ENCODE measurements around the gene CLTRN. TPM values are rescaled to one million over a fixed set of nuclear protein-coding genes. Genes with fewer than 3 reads are reported as not detected.
"Not testable (repeated sequence)": the region's sequence is repeated elsewhere in the genome, so short reads cannot be mapped to it uniquely, and the experiment has no call there.

The CLTRN gene, protein sequence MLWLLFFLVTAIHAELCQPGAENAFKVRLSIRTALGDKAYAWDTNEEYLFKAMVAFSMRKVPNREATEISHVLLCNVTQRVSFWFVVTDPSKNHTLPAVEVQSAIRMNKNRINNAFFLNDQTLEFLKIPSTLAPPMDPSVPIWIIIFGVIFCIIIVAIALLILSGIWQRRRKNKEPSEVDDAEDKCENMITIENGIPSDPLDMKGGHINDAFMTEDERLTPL
- 5.1 TPM for total RNA-seq

DNA sequence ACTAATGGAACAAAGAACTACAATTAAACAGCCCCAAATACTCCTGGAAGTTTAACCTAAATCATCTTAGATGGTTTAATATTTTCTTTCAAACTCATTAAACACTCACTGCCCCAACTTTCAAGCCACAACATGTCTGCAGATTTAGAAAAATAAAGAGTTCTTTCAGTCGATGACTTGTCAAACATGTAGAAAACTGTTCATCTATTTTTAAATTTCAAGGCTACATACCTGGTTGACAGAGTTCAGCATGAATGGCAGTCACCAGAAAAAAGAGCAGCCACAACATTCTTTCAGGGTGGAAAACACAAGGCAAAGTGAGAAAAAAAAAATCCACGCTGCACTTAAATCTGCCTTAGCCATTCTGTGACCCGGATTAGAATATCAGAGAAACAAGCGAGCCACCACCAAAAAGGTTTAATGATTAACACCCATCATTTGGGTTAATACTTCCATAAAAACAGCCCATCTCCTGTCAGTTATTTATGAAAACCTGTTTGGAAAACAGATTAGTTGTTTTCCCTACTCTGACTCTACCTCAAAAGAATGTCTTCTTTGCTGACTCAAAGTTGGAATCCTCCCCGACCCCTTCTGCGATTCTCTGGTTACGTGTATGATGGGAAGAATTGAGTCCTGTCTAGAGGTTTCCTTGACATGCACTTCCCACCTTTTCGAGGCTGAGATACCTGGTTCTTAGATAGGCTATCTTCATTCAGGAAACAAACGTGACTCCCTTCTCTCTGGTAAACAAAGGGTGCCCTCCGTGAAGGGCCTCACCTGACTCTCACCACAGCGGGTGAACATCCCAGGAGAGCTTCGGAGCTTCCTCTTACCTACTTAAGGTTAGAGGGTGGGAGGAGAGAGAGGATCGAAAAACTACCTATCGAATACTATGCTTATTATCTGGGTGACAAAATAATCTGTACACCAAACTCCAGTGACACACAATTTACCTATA lies at the start of gene CLTRN:
Gene CLTRN (minus strand): TSS at position 319 of the 958 bp plus-strand sequence. CDS start 30 bp downstream, at position 289.
- no peak for DNase-seq (ENCODE audit: low spot score)

DNA sequence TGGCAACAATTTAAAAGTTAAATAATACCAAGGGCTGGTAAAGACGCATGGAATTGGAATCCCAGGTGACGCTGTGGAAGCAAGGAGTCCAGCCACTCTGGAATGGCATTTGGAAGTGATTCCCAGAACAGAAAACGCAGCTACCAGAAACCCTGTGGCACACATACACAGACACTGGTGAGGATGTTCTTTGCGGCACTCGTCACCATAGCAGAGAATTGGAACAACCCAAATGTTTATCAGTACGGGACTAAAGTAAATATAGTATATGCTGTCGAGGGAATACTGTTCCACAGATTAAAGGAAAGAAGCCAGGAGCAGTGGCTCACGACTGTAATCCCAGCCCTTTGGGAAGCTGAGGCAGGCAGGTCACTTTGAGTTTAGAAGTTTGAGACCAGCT lies 39.7 kb upstream of the CLTRN start:
- DNase-seq (ENCODE audit: low spot score), result not testable (repeated sequence)

DNA sequence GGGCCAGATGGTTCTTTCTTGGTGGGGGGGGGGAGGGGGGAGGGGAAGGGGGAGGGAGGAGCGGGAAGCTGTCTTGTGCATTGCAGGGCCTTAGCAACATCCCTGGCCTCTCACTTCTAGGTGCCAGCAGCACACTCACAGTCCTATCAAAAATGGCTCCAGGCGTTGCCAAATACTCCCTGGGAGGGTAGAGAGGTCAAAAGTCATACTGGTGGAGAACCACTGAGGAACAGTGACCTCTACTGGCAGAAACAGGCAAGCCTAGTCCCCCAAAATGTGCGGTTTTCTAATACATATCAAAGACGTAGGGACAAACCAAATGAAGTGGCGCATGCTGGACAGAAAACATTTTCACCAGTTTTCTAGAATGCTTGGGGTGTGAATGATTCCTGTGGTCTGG lies 39.2 kb upstream of the CLTRN start:
- DNase-seq (ENCODE audit: low spot score), result not testable (repeated sequence)

GRCh38 chrX:15702488-15703371 lies 38.1 kb upstream of the CLTRN start:
- DNase-seq (ENCODE audit: low spot score), result no peak

DNA sequence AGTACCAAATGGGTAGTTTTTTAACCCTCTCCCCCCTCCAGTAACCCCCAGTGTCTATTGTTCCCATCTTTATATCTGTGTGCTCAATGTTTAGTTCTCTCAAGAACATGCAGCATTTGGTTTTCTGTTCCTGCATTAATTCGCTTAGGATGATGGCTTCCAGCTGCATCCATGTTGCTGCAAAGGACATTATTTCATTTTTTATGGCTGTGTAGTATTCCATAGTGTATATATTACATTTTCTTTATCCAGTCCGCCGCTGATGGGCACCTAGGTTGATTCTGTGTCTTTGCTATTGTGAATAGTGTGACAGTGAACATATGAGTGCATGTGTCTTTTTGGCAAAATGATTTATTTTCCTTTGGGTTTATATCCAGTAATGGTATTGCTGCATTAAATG lies 31.9 kb upstream of the CLTRN start:
- DNase-seq (ENCODE audit: low spot score), result no peak

- no peak for DNase-seq (ENCODE audit: low spot score)
Measured at GRCh38 chrX:15694941-15695451, 30.4 kb upstream of the CLTRN start.

DNA sequence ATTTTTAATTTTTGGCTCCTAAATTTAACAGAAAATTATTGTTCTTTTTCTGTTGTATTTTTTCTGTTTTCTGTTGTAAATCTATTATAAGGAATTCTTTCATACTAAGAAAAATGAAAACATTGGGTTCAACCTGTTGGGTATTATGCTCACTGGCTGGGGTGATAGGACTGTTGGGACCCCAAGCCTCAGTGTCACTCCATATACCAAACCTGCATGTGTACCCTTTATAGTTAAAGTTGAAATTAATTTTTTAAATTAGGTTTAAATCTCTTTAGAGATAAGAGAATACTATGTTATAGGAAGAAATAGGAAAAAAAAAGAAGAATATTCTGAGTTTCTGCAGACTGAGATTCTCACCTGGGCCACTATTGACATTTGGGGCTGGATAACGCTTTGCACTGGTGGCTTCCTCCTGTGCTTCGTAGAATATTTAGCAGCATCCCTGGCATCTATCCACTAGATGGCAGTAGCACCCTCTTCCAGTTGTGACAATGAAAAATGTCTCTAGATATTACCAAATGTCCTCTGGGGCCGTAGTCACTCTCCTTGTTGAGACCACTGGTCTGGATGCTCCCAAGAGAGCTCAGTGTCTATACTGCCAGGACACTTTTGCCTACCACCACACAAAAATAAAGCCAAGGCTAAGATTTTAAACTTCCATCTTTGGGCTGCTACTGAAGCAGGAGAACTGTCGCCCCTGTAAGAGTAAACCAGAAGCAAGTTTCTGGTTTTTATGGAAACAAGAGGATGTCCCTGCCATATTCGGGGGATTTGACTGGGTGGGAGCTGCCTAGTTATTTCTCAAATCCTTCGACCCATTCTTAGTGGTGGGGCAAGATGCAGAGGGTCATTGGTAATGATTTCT lies 22.4 kb upstream of the CLTRN start:
- peak; percentile 77 for DNase-seq (ENCODE audit: low spot score)

- no peak for DNase-seq (ENCODE audit: low spot score)
Measured at GRCh38 chrX:15683193-15683592, 18.6 kb upstream of the CLTRN start.

DNA sequence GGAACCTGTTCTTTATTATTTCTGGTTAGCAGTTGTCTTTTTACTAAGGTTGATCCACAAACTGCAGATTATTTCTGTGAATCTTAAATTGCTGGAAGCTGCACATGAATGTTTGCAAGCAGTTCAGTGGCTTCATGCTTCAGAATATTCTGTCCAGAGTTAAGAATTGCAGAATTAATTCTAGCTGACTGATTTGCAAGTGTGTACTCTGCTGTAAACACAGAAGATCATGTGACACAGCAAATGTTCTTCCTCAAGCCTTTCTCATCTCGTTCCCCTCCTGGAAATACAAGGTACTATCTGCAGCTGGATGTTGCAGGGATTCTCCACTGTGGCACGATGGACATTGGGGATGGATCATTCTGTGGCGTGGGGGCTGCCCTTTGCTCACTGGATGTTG lies 16.8 kb upstream of the CLTRN start:
- no peak for DNase-seq (ENCODE audit: low spot score)

DNA sequence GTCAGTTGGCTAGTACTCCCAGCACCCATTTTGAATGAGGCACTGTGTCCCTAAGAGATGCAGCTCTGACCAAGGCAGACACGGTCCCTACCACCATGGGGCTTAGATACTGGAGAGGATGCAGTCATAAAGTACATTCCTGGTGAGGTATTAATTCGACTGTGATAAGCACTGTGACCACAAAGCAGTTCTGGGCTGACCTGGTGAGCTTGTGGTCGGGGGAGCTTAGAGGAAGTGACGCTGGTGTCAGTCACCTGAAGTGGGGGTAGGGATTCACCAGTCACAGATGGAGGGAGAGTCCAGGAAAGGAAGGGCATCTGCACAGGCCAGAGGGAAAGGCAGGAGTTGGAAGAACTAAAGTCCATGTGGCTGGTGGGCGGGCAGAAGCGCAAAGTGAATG lies 15.8 kb upstream of the CLTRN start:
- DNase-seq (ENCODE audit: low spot score), result no peak

GRCh38 chrX:15679246-15679645 lies 14.6 kb upstream of the CLTRN start:
- DNase-seq (ENCODE audit: low spot score), result no peak

- no peak for DNase-seq (ENCODE audit: low spot score)
Measured at GRCh38 chrX:15678339-15678738, 13.7 kb upstream of the CLTRN start.

DNA sequence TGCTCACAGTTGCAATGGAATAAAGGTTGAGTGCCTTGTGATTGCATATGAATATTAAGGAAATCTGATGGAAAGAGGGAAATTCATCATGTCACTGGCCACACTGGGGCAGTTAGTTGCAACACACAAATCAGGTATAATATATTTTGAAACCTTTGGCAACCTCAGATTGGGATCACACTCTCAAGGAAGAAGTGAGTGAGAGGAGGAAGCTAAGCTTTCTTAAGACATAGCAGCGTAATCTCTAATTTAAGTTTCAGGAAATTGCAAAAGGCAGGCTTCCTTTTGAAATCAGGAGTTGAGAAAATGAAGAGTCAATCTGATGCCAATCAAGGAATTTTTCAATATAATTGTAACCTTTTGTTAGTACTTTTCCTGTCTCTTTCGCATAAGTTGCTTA lies 12.3 kb upstream of the CLTRN start:
- no peak for DNase-seq (ENCODE audit: low spot score)

- peak; percentile 90 for DNase-seq (ENCODE audit: low spot score)
Measured at GRCh38 chrX:15675490-15675921, 10.9 kb upstream of the CLTRN start.

DNA sequence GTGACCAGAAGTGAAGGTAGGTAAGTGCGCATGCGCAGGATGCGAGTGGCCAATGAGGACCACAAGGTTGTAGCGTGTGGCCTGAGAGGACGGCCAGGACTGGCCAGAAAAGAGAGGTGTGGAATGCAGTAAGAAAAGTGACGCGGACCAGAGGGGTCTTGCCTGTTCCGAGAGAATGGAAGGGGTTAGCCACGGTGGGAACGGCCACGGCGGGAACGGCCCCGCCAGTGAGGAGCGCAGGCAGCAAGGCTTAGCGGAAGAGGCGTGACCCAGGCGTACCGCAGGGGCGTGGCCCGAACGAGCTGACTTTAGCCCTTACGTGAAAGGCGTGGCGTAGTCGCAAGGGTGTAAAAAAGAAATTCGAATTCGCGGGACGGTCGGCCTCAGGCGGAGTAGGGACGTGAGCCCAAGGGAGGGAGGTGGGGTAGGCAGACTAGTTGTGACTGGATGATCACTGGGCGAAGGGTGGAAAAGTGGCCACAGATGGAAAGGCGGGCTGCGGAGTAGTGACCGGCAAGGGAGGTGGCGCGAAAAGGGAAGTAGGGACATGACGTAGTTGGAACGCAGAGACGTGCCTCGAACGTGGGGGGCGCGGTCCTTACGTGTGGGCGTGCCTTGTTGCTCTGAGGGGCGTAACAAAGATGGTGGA lies 10.4 kb upstream of the CLTRN start:
- peak; percentile 97 for DNase-seq (ENCODE audit: low spot score)

GRCh38 chrX:15674514-15674840 lies 9.9 kb upstream of the CLTRN start:
- DNase-seq (ENCODE audit: low spot score), result no peak

DNA sequence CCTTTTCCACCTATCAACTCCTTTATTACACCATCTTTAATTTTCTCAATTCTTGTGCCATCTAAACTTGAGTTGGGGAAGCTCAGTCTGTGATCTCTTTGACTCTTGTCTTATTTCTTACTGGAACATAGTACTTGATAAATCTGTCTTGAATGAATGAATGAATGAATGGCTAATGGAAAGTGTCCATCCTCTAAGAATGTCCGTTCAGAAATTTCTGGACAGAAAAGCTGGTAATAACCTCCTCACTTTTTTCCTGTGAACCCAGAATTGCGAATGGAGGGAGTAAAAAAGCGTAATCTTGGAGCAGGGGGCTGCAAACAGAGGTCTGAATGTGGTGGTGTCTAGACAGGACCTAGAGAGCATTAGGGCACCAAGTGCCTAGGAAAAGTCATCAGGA lies 9.4 kb upstream of the CLTRN start:
- DNase-seq (ENCODE audit: low spot score), result no peak

DNA sequence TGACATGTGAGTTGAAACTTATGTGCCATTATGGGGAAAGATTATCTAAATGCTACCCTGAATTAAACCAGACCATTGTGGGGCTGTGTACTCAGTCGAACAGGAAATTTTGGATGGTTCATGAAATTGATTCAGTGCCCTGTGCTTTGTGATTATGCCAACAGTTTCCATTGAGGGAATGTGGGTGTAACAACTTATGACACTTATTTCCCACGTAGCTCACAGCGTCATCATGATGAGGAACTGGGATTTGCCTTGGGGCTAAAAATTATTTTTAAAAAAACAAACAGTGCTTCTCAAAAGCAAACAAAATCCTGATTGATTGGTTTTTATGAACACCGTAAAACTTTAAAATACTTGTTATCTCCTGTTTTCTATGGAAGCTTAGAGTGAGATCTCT lies 8.3 kb upstream of the CLTRN start:
- DNase-seq (ENCODE audit: low spot score), result no peak

GRCh38 chrX:15663439-15663838 lies 1.2 kb downstream of the CLTRN start:
- no peak for DNase-seq (ENCODE audit: low spot score)

DNA sequence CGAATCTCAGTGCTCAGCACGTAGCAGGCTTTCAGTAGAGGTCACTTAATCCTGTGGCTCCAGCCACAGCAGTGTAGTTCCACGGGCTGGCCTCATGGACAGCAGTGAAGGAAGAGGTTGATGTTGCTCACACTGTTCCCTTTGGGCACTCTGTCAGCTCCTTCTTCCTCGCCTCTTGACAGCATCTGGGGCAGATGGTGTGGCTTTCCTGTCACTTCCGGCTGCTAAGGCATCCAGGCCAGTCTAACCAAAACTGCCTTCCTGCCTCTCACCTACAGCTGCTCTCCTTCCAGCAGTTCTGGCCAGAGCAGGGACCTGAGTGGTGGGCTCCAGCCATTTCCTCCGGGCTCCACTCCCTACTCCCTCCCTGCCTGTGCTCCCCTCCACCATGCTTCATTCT lies 9.8 kb downstream of the CLTRN start:
- not testable (repeated sequence) for DNase-seq (ENCODE audit: low spot score)

All from mucosa of gallbladder (tissue), 1 donor.